HG03097 (cell line): ENCODE results near the gene CEP57.
"Not testable (repeated sequence)": the region's sequence is repeated elsewhere in the genome, so short reads cannot be mapped to it uniquely, and the experiment has no call there.

ENCODE experiments used
- ATAC-seq: cut with Tn5 transposase; IDR thresholded peaks from one replicate; pipeline ENCODE4 v1.9.1; 2021; ENCODE audit not compliant: unreplicated experiment, low FRiP score

Gene CEP57

DNA sequence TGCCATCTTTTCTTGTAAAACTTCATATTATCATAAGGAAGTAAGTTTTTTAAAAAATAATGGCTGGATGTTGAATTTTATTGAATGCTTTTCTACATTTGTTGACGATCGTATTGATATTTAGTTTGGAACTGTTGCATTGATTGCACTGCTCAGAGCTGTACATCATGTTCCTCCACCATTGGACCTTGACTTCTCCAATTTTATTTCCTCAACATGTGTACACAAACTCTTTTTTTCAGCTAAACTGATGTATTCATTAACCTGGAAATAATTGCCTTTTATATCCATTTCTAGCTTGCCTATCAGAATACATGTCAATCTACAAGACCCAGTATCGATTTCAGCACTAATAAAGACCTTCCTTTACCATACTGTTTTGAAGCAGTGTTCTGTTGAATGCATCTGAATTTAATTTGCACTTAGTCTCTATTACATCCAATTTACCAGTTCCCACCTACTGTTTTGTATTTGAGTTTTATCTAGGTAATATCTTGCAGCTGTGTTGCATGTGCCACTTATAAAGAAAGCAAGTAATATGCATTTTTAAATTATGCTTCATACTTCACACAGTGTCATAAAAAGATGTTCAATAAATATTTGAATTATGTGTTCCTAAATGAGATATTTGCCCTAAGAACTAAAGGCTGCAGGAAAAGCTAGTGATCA, 5.5 kb downstream of the CEP57 start:
- no peak for ATAC-seq

DNA sequence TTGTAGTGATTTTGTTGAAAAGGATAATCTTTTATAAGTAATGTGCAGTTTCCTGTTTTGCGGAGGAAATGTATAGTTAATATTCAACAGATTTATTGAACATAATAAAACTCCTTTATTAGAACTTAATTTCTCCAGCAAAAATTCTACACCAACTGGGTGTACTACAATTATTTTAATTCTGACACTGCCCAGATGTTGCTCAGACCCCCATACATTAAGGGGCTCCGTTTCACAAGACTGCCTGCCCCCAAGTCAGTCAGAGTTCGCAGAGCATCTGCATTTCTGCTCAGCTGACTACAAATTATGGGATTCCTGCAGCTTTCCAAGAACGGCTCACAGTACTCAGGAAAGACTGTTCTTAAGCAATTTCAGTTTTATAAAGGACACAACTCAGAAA, 6.2 kb downstream of the CEP57 start:
- ATAC-seq, result no peak

GRCh38 chr11:95799546-95799945, 9.2 kb downstream of the CEP57 start:
- ATAC-seq, result no peak

GRCh38 chr11:95800438-95800837, 10.1 kb downstream of the CEP57 start:
- no peak for ATAC-seq

DNA sequence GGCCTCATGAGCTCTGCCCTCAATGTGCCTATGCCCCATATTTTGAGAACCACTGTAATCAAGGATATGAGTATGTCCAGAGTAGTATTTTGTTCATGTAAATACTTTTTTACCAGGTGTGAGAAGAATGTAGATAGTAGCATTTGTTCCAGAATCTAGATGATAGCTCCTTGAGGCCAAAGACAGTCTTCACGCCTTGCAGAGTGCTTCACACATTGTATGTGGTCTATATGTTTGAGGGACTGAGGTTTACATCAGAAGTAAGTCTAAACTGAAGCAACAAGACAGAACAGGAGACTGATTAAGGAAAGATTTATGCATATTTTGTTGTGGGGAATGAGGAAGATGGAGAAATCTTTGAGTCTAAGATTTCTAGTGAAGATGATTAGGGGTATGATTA, 12.5 kb downstream of the CEP57 start:
- no peak for ATAC-seq

DNA sequence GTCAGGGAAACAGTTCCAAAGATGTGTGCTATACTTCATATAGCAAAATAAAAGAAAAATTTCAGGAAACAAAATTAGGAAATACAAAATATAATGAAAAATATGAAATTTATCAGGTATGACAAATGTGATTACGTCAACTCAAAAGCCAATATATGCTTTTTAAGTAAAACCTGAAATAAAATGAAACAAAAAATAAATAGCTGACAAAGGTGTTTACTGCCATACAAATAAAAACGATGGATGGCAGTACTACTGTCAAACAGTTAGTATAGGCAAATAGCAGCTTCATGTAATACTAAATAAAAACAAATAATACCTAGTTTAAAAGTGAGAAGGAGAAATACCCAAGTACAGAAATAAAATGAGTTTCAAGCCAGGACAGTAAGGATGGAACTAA, 13.7 kb downstream of the CEP57 start:
- no peak for ATAC-seq

- ATAC-seq, result no peak
Observed at GRCh38 chr11:95805869-95806268, 15.6 kb downstream of the CEP57 start.

DNA sequence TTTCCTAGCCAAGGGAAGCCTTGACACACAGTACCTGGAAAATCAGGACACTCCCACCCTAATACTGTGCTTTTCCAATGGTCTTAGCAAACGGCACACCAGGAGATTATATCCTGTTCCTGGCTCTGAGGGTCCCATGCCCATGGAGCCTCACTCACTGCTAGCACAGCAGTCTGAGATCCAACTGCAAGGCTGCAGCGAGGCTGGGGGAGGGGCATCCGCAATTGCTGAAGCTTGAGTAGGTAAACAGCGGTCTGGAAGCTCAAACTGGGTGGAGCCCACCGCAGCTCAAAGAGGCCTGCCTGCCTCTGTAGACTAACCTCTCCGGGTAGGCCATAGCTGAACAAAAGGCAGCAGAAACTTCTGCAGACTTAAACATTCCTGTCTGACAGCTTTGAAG, 16.2 kb downstream of the CEP57 start:
- ATAC-seq, result not testable (repeated sequence)

- not testable (repeated sequence) for ATAC-seq
Observed at GRCh38 chr11:95811052-95811451, 20.8 kb downstream of the CEP57 start.

DNA sequence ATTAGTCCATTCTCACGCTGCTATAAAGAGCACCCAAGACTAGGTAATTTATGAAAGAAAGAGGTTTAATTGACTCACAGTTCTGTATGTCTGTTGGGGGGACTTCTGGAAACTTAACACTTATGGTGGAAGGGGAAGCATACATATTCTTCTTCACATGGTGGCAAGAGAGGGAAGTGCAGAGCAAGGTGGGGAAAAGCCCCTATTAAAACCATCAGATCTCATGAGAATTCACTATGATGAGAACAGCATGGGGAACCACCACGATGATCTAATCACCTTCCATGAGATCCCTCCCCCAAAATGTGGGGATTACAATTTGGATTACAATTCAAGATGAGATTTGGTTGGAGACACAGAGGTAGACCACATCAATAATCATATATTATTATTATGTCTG, 25.7 kb downstream of the CEP57 start:
- no peak for ATAC-seq

DNA sequence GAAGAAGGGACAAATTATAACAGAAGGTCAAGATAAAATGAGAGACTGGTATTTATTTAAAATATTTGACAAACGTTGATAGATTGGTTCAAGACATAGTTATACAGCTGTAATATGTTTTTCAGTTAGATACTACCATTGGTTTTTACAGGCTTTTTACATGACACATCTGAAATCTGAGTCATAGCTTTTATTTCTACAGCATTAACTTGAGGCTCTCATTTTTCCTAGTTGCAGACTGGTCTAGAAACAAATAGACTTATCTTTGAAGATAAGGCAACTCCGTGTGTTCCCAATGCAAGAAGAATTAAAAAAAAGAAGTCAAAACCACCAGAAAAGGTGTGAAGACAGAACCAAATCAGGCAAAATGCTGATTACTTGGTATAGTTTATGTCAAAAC, 31.3 kb downstream of the CEP57 start:
- ATAC-seq, result no peak

GRCh38 chr11:95827696-95828095, 37.4 kb downstream of the CEP57 start:
- ATAC-seq, result no peak

- ATAC-seq, result no peak
Observed at GRCh38 chr11:95829580-95830259, 39.4 kb downstream of the CEP57 start.

DNA sequence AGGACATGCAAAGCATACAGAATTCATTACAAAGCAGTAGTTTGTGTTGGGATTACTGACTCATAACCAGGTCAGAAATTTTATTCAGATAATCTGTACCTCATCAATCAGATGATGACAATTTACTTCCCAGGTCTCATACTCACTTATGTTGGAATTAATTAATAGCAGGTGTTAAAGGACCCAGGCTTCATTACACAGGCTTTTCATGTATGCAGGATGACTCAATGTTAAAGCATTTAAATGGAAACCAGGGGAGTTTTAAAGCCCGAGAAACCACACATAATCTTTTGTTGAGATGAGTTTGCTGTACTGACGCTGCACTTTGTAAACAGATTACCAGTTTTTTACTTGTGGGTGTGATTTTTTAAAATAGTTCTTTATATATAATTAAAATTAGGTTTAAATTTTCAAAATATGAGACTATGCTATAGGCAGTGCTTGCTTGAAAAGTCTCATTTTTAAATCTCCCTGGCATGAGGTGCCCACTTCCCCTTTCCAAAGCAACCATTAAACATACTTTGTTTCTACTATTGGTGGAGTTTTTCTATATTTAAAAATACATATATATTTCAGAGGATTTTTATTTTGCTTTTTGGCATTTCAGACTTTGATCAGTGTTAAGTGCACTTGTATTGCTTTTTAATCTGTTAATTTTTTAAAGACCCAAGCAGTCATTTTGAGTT, 41.0 kb downstream of the CEP57 start:
- ATAC-seq, result no peak

DNA sequence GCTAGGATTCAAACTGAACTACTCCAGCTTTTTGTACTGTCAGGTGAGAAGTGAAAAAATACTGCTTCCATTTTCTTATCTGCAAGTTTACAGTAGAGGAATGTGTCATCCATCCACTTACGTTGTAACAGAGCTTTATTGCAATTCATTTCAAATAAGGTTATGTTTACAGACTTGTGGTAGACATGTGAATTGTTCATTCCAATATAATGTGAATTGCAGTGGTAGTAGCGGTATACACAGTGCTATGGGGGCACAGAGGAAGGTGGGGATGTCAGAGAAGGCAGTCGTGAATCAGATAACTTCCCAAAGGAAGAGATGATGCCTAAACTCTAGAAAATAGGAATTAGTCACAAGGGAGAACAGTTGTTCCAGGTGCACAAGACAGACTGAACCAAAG, 42.5 kb downstream of the CEP57 start:
- ATAC-seq, result no peak

DNA sequence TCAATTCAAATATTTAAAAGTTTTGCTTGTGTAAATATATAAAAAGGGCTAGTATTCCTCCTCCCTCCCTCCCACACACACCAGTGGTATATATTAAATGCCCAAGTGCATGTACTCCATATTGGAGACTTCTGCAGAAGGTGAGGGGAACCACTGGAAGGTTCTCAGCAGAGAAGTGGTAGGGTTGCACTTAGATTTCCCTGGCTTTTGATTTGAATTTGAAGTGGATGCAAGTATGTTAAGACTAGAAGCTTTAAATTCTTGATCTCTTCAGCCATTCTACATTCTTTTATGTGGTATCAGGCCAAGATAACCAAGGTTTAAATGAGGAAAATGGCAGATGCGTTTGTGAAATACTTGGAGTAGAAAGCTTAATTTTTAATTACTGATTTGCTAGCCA, 43.1 kb downstream of the CEP57 start:
- ATAC-seq, result no peak

DNA sequence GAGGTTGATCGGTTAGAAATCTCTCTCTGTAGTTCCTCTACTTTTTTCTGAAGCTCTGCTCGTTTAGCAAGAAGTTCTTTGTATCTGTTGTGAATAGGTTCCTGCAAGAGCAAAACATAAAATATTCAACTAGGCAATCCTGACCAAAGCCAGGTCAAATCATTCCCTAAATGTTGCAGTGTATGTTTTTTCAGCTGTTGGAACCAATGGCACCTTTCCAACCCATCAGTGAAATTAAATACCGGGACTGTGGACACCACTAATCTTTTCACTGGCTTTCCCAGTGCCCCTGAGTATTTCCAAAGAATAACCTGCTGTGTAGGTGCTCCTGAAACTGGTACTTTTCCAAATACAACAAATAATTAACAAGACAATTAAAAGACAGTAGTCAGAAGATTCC, 45.1 kb downstream of the CEP57 start:
- ATAC-seq, result no peak

- ATAC-seq, result peak; percentile 82
Observed at GRCh38 chr11:95835768-95836488, 45.6 kb downstream of the CEP57 start.

DNA sequence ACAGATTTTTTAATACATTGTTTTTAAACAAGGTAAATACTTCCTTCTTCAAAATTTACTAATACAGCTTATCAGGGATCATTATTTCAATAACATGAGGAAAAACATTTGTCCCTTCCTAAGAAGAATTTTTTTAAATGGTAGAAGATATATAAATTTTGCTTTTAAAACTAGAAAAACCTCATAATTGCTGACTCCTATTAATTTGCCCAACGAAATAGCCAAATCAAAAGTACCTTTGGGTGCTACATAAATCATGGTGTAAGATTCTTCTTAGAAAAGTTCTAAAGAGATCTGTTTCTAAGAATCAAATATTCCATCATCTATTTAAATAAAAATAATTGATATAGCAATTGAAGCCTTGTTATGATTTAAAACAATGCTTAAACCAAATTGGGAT, 54.9 kb downstream of the CEP57 start:
- ATAC-seq, result no peak

DNA sequence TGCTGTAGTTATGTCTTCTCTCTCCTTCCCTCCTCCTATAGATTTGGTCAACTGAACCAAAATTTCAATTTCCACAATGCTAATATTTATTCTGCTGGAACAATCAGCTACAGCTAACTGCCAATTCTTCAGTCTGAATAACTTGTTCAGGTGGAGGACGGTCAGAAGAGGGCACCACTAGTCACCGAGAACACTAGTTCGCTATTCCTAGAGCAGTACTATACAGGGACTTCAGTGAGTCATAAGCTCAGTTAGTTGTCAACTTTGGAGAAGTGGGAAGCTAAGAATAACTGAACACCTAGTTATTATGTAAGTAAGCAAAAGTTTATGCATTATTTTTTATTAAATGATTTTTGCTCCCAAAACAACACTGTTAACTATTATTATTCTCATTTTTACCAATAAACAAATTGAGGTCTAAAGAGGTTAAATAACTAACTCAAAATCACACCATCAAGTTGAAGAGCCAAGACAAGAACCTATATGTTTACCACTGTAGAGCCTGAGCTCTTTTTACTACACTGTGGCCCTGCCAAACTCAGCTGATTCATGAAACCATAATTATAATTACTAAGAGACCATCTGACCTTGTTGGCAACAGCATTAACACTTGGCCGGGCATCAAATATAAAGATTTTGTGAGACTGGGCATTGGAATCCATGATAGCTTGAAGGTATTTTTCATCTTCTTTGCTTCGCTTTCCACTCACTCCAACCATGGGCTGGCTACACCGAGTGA, 59.0 kb downstream of the CEP57 start:
- ATAC-seq, result peak; percentile 59

GRCh38 chr11:95850137-95850536, 59.8 kb downstream of the CEP57 start:
- ATAC-seq, result no peak
